ENCODE data around the gene NPL.
A peak's percentile ranks its signal among the peaks of the same experiment; 100 is the strongest.

Gene NPL

GRCh38 chr1:182823220-182823619 lies 33.6 kb downstream of the NPL start:
- DNase-seq = no peak

- DNase-seq = no peak
These were observed 37.3 kb downstream of the NPL start for GRCh38 chr1:182826892-182827291.

GRCh38 chr1:182829285-182829932 lies 39.8 kb downstream of the NPL start:
- DNase-seq = peak; percentile 55 to 66

GRCh38 chr1:182833271-182833670 lies 43.7 kb downstream of the NPL start:
- no peak for DNase-seq

- no peak for DNase-seq
These were observed 44.8 kb downstream of the NPL start for GRCh38 chr1:182834326-182834725.

- DNase-seq = no peak
These were observed 46.2 kb downstream of the NPL start for GRCh38 chr1:182835806-182836205.

- peak; percentile 81 for DNase-seq
These were observed 49.9 kb downstream of the NPL start, which contains the start of gene DHX9 for GRCh38 chr1:182839209-182840066. Gene DHX9, plus strand, starts transcription at chr1:182839347. Its CDS starts 3,220 bp downstream, at chr1:182842567.

GRCh38 chr1:182841368-182841988 lies 51.9 kb downstream of the NPL start:
- no peak for DNase-seq

- no peak for DNase-seq
These were observed 52.7 kb downstream of the NPL start for GRCh38 chr1:182842265-182842664.

GRCh38 chr1:182845379-182845778 lies 55.8 kb downstream of the NPL start:
- no peak for DNase-seq

GRCh38 chr1:182845894-182846293 lies 56.3 kb downstream of the NPL start:
- no peak for DNase-seq

- no peak for DNase-seq
These were observed 57.5 kb downstream of the NPL start for GRCh38 chr1:182847105-182847504.

- no peak for DNase-seq
These were observed 59.2 kb downstream of the NPL start for GRCh38 chr1:182848736-182849135.

- no peak for DNase-seq
These were observed 60.7 kb downstream of the NPL start for GRCh38 chr1:182850319-182850718.

GRCh38 chr1:182851825-182852224 lies 62.3 kb downstream of the NPL start:
- no peak for DNase-seq

- no peak for DNase-seq
These were observed 66.3 kb downstream of the NPL start for GRCh38 chr1:182855911-182856310.

- no peak for DNase-seq
These were observed 67.6 kb downstream of the NPL start for GRCh38 chr1:182857212-182857611.

GRCh38 chr1:182860658-182861057 lies 71.1 kb downstream of the NPL start:
- no peak for DNase-seq

- no peak for DNase-seq
These were observed 72.4 kb downstream of the NPL start for GRCh38 chr1:182861994-182862393.

GRCh38 chr1:182862827-182863226 lies 73.3 kb downstream of the NPL start:
- no peak for DNase-seq

- no peak for DNase-seq
These were observed 74.4 kb downstream of the NPL start for GRCh38 chr1:182863940-182864339.

GRCh38 chr1:182867861-182868260 lies 78.3 kb downstream of the NPL start:
- DNase-seq = no peak

GRCh38 chr1:182869241-182869666 lies 79.7 kb downstream of the NPL start:
- no peak for DNase-seq

- DNase-seq = no peak
These were observed 83.3 kb downstream of the NPL start for GRCh38 chr1:182872881-182873280.
